GM21825 (cell line): ENCODE data around the gene FBXL17.

Source experiments
- ATAC-seq: cut with Tn5 transposase; IDR thresholded peaks from one replicate; pipeline ENCODE4 v1.9.1; 2021; ENCODE audit warnings: mild to moderate bottlenecking, moderate library complexity; ENCODE audit not compliant: unreplicated experiment

FBXL17 gene

GRCh38 chr5:108102463-108102862 lies 279.4 kb downstream of the FBXL17 start:
- no peak for ATAC-seq

- ATAC-seq: no peak
These were observed 280.1 kb downstream of the FBXL17 start for GRCh38 chr5:108101821-108102220.

- ATAC-seq: no peak
These were observed 280.8 kb downstream of the FBXL17 start for GRCh38 chr5:108101130-108101529.

- no peak for ATAC-seq
These were observed 287.1 kb downstream of the FBXL17 start for GRCh38 chr5:108094800-108095199.

GRCh38 chr5:108093186-108093585 lies 288.7 kb downstream of the FBXL17 start:
- ATAC-seq: no peak

GRCh38 chr5:108090946-108091345 lies 291.0 kb downstream of the FBXL17 start:
- ATAC-seq: no peak

GRCh38 chr5:108084105-108084504 lies 297.8 kb downstream of the FBXL17 start:
- ATAC-seq: no peak

- ATAC-seq: no peak
These were observed 298.7 kb downstream of the FBXL17 start for GRCh38 chr5:108083232-108083631.

- no peak for ATAC-seq
These were observed 300.2 kb downstream of the FBXL17 start for GRCh38 chr5:108081707-108082106.

- ATAC-seq: no peak
These were observed 302.1 kb downstream of the FBXL17 start for GRCh38 chr5:108079753-108080152.

GRCh38 chr5:108078882-108079281 lies 303.0 kb downstream of the FBXL17 start:
- ATAC-seq: no peak

GRCh38 chr5:108078345-108078744 lies 303.6 kb downstream of the FBXL17 start:
- no peak for ATAC-seq

GRCh38 chr5:108074626-108075025 lies 307.3 kb downstream of the FBXL17 start:
- ATAC-seq: no peak

GRCh38 chr5:108064302-108064701 lies 317.6 kb downstream of the FBXL17 start:
- ATAC-seq: no peak

- no peak for ATAC-seq
These were observed 320.0 kb downstream of the FBXL17 start for GRCh38 chr5:108061941-108062340.

- ATAC-seq: no peak
These were observed 321.6 kb downstream of the FBXL17 start for GRCh38 chr5:108060340-108060739.

GRCh38 chr5:108059334-108059733 lies 322.6 kb downstream of the FBXL17 start:
- ATAC-seq: no peak

- ATAC-seq: no peak
These were observed 327.5 kb downstream of the FBXL17 start for GRCh38 chr5:108054349-108054748.

- ATAC-seq: no peak
These were observed 334.8 kb downstream of the FBXL17 start for GRCh38 chr5:108046955-108047670.

- ATAC-seq: no peak
These were observed 345.4 kb downstream of the FBXL17 start for GRCh38 chr5:108036482-108036881.

- no peak for ATAC-seq
These were observed 353.0 kb downstream of the FBXL17 start for GRCh38 chr5:108028883-108029282.

GRCh38 chr5:108028412-108028811 lies 353.5 kb downstream of the FBXL17 start:
- ATAC-seq: no peak

- ATAC-seq: no peak
These were observed 355.9 kb downstream of the FBXL17 start for GRCh38 chr5:108025957-108026356.
